ENCODE measurements around the gene SERPINB11.
"Not testable (repeated sequence)": the region's sequence is repeated elsewhere in the genome, so short reads cannot be mapped to it uniquely, and the experiment has no call there.

Gene SERPINB11

DNA sequence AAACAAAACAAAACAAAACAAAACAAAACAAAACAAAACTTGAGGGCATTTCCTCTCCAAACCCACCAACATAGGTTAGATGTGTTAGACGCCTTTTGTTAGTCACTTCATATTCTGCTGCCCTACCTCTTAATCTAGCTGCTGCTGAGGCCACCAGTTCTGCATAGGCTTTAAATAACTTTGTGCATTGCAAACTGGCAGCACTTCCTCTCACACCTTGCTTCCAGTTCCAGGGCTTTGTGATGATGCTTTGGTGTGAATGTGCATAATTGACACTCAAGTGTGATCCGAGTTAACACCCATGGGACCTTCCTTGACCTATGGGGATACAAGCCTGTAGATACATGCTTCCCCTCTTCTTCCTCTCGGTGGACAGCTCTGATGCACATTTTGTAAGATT, 2.3 kb upstream of the SERPINB11 start:
- no peak overlapping the region for H3K27ac Mint-ChIP-seq
- no peaks in the 10 kb centered on the region for H3K4me1 Mint-ChIP-seq
- H3K4me3 Mint-ChIP-seq, result no peak overlapping the region
- peaks cover 4% of the 10 kb centered on the region for H3K27me3 Mint-ChIP-seq
- H3K36me3 Mint-ChIP-seq, result no peaks in the 10 kb centered on the region
- H3K9me3 Mint-ChIP-seq, result no peaks in the 10 kb centered on the region

DNA sequence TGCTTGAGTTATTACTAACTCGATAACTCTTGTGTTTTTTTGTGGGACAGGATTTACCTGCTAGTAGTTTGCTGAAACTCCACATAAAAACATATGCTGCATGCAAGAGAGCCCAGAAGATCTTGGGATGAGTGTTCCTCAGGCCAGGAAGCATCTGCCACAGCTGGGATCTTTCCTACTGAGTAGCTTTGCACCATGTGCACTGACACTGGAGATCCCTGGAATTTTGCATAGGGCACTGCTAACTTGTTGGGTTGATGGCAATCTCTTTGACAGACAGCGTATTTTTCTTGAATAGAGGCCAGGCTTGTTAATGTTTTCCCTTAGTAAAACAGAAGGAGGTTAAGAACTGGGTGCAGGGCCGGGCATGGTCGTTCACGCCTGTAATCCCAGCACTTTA, 808 bp upstream of the SERPINB11 start:
- H3K4me1 Mint-ChIP-seq, result no peaks in the 10 kb centered on the region
- H3K4me3 Mint-ChIP-seq, result no peak overlapping the region
- H3K27me3 Mint-ChIP-seq, result peaks cover 4% of the 10 kb centered on the region
- H3K27ac Mint-ChIP-seq, result no peak overlapping the region
- H3K9me3 Mint-ChIP-seq, result no peaks in the 10 kb centered on the region
- no peaks in the 10 kb centered on the region for H3K36me3 Mint-ChIP-seq

DNA sequence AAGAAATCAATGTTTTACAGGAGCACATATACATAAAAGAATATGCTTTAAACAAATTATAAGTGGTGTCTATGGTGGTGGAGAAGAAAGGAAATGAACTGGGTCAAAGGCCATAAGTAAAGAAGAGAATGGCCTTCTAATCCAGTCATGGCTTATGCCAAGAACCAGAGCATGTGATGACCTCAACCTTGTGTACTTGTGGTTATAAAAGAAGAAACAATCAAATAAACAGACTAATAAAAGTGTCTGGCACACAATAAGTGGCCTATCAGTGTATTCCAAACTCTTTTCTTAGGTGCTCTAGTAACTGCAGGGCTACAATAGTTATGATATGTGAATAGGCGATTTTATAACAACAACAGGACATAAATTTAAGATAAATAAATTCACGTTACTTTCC, 2.6 kb downstream of the SERPINB11 start:
- no peaks in the 10 kb centered on the region for H3K36me3 Mint-ChIP-seq

DNA sequence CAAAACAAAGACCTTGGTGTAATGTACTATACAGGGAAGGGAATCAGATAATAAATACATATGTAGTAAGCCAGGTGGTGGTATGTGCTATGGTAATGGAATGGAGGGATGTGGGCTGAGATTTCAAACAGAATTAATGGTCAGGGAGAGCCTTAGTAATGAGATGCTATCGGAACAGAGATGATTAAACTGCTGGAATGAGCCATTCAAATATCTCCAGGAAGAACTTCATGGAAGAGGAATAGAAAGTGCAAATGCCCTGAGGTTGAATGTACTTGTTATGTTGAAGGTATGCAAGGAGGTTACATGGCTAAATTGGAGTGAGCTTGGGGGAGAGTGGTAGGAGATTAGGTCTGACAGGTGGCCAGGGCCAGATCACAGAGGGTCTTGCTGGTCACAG, 5.1 kb downstream of the SERPINB11 start:
- H3K4me3 Mint-ChIP-seq, result no peak overlapping the region
- H3K27ac Mint-ChIP-seq, result no peak overlapping the region
- H3K4me1 Mint-ChIP-seq, result no peaks in the 10 kb centered on the region
- H3K9me3 Mint-ChIP-seq, result no peaks in the 10 kb centered on the region
- peaks cover 2% of the 10 kb centered on the region for H3K27me3 Mint-ChIP-seq
- H3K36me3 Mint-ChIP-seq, result no peaks in the 10 kb centered on the region

More for the DNA sequence above, 2.6 kb downstream of the SERPINB11 start:
- Mint-ChIP-seq H3K27me3 (peaks cover 4% of the 10 kb centered on the region), H3K4me3 (no peak overlapping the region), H3K27ac (no peak overlapping the region), H3K9me3 (no peaks in the 10 kb centered on the region), H3K4me1 (no peaks in the 10 kb centered on the region)

DNA sequence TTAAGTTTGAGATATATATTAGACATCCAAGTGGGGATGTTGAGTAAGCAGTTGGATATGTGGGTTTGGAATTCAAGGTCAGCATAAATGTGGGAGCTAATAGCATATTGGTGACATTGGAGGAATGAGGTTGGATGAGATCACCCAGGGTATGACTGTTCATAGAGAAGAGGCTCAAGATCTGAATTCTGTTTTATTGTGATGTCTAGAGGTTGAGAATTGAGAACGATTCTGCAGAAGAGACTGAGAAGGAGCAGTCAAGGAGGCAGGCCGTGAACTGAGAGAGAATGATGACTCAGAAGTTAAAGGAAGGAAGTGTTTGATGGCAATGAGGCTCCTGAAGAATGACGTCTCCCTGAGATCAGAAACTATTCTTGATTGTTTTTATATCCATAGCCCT, 5.9 kb downstream of the SERPINB11 start:
- H3K36me3 Mint-ChIP-seq, result no peaks in the 10 kb centered on the region
- no peaks in the 10 kb centered on the region for H3K9me3 Mint-ChIP-seq
- no peaks in the 10 kb centered on the region for H3K4me1 Mint-ChIP-seq
- peaks cover 2% of the 10 kb centered on the region for H3K27me3 Mint-ChIP-seq
- H3K4me3 Mint-ChIP-seq, result no peak overlapping the region
- H3K27ac Mint-ChIP-seq, result no peak overlapping the region

DNA sequence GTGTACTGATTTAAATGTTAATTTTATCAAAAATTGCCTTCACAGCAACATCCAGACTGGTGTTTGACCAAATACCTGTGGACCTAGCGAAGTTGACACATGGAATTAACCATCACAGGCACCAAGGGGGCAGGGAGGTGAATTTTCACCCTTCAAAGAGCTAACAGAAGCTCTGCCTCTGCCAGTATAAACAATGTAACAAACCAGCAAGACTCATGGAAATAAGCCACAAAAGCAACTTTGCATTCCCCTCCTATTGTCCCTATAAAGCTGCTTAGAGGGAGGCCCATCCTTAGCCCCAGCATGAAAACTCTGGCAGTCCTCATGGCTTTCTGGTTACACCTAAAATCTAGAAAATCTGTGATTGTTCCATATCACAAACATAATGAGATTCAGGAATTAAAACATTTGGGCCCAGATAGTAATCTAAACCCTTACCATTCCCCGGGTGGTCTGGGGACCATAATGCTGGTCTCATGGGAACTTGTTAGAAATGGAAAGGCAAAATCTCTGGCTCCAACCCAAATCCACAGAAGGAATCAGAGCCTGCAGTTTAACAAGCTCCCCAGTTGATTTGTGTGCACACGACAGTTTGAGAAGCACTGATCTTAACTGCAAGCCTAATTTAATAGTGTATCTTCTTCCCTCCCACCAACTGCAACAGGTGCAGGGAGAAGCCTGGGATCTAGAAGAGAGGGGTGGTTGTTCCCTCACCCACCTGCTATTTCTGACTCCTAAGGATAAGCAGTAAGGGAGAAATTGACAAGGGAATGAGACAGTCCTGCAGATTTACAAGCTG, 23.1 kb downstream of the SERPINB11 start:
- Mint-ChIP-seq H3K4me1 (no peaks in the 10 kb centered on the region), H3K9me3 (no peaks in the 10 kb centered on the region), H3K4me3 (no peak overlapping the region), H3K27me3 (peaks cover 6% of the 10 kb centered on the region), H3K27ac (no peak overlapping the region), H3K36me3 (no peaks in the 10 kb centered on the region)

DNA sequence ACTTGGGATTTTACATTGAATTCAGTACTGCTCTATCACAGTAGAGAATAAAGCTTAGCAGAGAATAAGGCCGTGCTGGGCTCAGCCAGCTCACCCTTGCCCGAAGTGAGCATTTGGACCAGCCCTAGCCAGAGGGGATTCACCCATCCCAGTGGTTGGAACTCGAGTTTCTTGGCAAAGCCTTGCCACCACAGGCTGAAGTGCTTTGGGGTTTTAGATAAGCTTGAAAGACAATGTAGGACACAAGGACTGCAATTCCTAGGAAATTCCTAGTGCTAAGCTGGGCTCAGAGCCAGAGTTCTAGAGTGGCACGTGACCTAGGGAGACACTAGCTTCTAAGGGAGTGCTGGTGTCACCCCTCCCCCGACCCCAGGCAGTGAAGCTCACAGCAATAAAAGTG, 28.0 kb downstream of the SERPINB11 start:
- peaks cover 6% of the 10 kb centered on the region for H3K27me3 Mint-ChIP-seq
- peaks cover 12% of the 10 kb centered on the region for H3K9me3 Mint-ChIP-seq
- H3K27ac Mint-ChIP-seq, result no peak overlapping the region
- H3K4me1 Mint-ChIP-seq, result no peaks in the 10 kb centered on the region
- no peak overlapping the region for H3K4me3 Mint-ChIP-seq
- H3K36me3 Mint-ChIP-seq, result no peaks in the 10 kb centered on the region

DNA sequence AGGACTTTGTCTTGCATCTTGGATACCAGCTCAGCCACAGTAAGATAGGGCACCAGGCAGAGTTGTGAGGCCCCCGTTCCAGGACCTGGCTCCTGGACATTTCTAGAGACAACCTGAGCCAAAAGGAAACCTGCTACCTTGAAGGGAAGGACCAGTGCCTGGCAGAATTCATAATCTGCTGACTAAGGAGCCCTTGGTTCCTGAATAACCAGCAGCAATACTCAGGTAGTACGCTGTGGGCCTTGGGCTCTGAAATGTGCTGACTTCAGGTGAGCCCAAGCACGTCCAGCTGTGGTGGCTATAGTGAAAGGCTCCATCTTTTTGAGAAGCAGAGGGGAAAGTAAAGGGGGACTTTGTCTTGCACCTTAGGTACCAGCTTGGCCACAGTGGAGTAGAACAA, 28.5 kb downstream of the SERPINB11 start:
- peaks cover 12% of the 10 kb centered on the region for H3K9me3 Mint-ChIP-seq
- H3K4me1 Mint-ChIP-seq, result no peaks in the 10 kb centered on the region
- no peak overlapping the region for H3K4me3 Mint-ChIP-seq
- H3K36me3 Mint-ChIP-seq, result no peaks in the 10 kb centered on the region
- H3K27ac Mint-ChIP-seq, result no peak overlapping the region
- peaks cover 6% of the 10 kb centered on the region for H3K27me3 Mint-ChIP-seq

DNA sequence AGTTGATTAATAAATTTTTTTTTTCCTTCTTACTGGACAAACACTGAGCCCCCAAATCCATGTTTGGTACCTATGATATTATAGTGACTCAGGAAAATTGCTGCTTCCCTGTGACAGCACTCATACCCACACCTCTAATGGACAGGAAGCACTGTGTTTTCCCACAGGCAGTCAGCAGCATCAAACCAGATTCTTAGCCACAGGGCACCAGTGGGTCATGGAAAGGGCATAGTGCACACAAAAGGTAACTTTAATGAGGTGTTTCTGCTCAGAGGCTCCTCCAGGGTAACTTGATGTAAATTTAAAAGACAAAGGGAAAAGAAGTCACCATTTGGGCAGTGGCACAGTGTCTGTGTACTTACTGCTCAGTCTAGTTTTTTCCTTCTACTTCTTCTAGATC, 34.1 kb downstream of the SERPINB11 start:
- H3K27ac Mint-ChIP-seq, result no peak overlapping the region
- no peak overlapping the region for H3K4me3 Mint-ChIP-seq
- no peaks in the 10 kb centered on the region for H3K27me3 Mint-ChIP-seq
- no peaks in the 10 kb centered on the region for H3K4me1 Mint-ChIP-seq
- H3K9me3 Mint-ChIP-seq, result peaks cover 17% of the 10 kb centered on the region
- no peaks in the 10 kb centered on the region for H3K36me3 Mint-ChIP-seq

DNA sequence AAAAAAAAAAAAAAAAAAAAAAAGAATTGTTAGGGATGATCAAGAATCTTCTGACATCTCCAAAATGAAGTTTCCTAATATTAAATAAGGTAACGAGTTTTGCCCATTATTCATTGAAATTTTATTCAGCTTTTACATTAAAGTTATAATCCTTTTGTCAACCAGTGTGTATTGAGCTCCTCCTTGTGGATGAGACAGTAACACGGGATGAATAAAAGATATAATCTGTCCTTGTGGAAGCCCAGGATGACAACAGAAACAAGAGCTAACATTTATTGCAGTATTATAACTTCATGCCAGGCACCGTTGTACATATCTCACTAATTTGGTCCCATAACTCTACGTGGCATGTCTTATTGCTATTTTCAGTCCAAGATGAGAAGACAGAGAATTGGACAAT, 39.0 kb downstream of the SERPINB11 start:
- Mint-ChIP-seq H3K27ac (no peak overlapping the region), H3K9me3 (peaks cover 5% of the 10 kb centered on the region)

DNA sequence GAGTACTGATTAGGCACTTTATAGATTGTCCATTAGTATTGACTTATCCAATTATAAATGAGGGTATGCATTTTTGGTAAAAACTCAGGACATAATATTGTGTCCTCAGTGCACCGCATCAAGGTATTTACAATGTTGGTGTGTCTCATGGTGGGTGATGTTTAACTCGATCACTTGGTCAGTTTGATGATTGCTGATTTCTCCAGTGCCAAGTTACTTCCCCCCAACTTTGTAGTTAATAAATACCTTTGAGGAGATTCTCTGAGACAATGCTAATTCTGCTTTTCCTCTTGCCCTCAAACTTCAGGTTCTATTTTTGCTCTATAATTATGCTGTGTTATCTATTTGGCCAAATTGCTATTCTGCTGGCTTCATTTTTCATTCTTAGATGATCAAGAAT, 44.2 kb downstream of the SERPINB11 start:
- no peaks in the 10 kb centered on the region for H3K4me1 Mint-ChIP-seq
- no peaks in the 10 kb centered on the region for H3K36me3 Mint-ChIP-seq
- H3K27ac Mint-ChIP-seq, result no peak overlapping the region
- H3K9me3 Mint-ChIP-seq, result no peaks in the 10 kb centered on the region
- H3K27me3 Mint-ChIP-seq, result peaks cover 2% of the 10 kb centered on the region
- no peak overlapping the region for H3K4me3 Mint-ChIP-seq

More for the DNA sequence above, 39.0 kb downstream of the SERPINB11 start:
- Mint-ChIP-seq H3K27me3 (peaks cover 2% of the 10 kb centered on the region), H3K36me3 (no peaks in the 10 kb centered on the region), H3K4me3 (no peak overlapping the region), H3K4me1 (no peaks in the 10 kb centered on the region)

DNA sequence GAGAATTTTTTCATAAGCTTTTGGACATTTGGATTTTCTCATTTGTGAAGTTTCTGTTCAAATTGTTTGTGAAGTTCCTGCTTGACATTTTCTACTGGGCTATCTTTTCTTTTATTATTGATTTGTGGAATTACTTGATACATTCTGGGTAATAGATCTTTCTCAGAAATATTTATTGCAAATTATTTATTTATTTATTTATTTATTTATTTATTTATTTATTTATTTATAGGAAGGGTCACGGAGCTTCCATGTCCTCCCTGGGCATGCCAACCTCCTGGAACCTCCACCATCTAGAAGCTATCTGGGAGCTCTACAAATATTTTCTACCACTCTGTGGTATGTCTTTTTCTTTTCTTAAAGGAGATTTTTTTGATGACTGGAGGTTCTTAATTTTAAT, 46.7 kb downstream of the SERPINB11 start:
- Mint-ChIP-seq H3K4me3 (no peak overlapping the region), H3K9me3 (no peaks in the 10 kb centered on the region), H3K27ac (no peak overlapping the region), H3K27me3 (no peaks in the 10 kb centered on the region), H3K36me3 (no peaks in the 10 kb centered on the region), H3K4me1 (no peaks in the 10 kb centered on the region)

DNA sequence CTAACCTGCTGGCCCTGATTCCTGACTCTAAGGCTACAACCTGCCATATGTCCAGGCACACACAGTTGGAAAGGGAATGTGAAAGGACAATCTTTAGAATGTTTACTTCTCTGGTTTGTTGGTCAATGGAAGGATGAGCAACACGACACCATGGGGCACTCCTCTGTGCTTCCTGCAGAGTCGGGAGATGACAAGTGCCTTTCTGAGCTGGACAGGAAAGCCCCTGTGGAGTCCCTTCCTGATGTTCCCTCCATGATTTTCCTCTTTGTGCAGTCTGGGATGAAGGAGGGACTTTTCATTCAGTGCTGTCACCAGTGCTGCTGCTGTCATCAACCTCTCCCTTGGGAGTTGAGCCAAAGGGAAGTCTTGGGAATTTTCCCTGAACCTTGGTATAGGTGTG, 49.9 kb downstream of the SERPINB11 start:
- Mint-ChIP-seq H3K9me3 (no peaks in the 10 kb centered on the region), H3K27ac (no peak overlapping the region), H3K4me3 (no peak overlapping the region), H3K27me3 (no peaks in the 10 kb centered on the region), H3K36me3 (no peaks in the 10 kb centered on the region), H3K4me1 (no peaks in the 10 kb centered on the region)

DNA sequence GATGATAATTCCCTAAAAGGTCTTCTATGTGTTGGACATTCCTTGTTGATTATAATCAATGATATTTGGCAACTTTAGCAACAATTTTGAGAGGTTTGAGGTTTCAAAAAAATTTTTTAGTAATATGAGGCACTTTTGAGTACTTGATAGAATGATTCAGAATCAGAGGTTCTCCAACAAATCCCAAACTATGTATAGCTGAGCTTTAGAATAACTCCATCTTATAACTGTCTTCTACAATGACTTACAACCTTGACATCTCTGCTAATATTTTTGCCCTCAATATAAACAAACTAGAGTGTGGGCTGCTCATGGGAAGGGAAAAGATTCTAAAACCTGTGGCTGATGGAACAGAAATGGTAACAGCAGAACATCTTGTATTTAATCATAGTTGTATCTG, 50.9 kb downstream of the SERPINB11 start:
- Mint-ChIP-seq H3K27me3 (no peaks in the 10 kb centered on the region), H3K9me3 (no peaks in the 10 kb centered on the region), H3K4me3 (no peak overlapping the region), H3K27ac (no peak overlapping the region), H3K36me3 (no peaks in the 10 kb centered on the region), H3K4me1 (no peaks in the 10 kb centered on the region)

DNA sequence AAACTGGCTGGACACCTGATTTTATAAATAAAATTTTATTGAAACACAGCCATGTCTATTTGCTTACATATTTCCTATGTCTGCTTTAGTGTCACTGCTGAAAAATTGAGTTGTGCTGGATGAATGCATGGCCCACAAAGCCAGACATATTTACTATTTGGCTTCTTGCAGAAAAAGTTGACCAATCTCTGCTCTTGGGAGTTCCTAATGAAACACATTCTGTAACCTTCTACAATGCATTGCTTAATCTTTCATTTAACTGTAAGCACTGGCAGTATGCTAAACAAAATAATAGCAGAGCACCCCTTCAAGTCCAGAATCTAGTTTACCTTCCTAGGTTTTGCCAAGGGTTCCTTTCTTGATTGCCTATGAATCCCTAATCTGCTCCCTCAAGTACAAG, 54.8 kb downstream of the SERPINB11 start:
- peaks cover 7% of the 10 kb centered on the region for H3K9me3 Mint-ChIP-seq
- no peak overlapping the region for H3K27ac Mint-ChIP-seq
- no peak overlapping the region for H3K4me3 Mint-ChIP-seq
- no peaks in the 10 kb centered on the region for H3K4me1 Mint-ChIP-seq
- H3K27me3 Mint-ChIP-seq, result no peaks in the 10 kb centered on the region
- no peaks in the 10 kb centered on the region for H3K36me3 Mint-ChIP-seq

DNA sequence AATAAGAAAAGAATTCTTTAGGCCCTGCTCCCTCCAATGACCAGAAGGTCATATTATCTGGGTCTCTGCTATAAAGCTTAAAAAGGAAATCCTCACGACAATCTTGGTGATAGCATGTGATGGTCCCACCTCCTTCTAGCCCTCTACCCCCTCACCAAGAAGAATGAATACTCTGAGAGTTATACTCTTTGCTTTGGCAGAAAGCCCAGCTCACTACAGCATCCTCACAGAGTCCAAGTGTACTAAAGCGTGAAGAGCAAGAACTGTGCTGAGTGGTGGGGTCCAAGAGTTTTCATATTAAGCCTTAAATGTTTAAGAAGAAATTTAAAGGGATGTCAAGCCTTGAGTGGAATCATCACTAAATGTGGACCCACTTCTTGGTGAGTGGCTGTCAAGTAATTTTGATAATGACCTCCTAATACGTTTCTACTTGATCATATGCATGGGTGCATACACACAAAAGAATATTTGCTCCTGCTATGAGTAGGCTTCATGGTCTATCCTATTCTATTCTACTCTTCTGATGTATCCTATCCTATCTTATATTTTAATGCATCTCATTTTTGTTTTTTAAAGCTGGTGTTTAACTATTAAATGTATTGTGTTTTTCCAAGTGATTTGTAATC, 56.0 kb downstream of the SERPINB11 start:
- Mint-ChIP-seq H3K4me3 (no peak overlapping the region), H3K27me3 (no peaks in the 10 kb centered on the region), H3K36me3 (no peaks in the 10 kb centered on the region), H3K4me1 (no peaks in the 10 kb centered on the region), H3K27ac (no peak overlapping the region), H3K9me3 (peaks cover 7% of the 10 kb centered on the region)

DNA sequence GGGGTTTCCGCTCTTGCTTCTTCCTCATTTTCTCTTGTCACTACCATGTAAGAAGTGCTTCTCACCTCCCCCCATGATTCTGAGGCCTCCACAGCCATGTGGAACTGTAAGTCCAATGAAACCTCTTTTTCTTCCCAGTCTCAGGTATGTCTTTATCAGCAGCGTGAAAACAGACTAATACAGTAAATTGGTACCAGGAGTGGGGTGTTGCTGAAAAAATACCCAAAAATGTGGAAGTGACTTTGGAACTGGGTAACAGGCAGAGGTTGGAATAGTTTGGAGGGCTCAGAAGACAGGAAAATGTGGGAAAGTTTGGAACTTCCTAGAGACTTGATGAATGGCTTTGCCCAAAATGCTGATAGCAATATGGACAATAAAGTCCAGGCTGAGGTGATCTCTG, 57.0 kb downstream of the SERPINB11 start:
- H3K36me3 Mint-ChIP-seq, H3K4me1 Mint-ChIP-seq, H3K9me3 Mint-ChIP-seq, H3K27me3 Mint-ChIP-seq, H3K4me3 Mint-ChIP-seq, H3K27ac Mint-ChIP-seq: not testable (repeated sequence)

All from activated naive CD4-positive, alpha-beta T cell treated with anti-CD3 and anti-CD28 coated beads, Interleukin-2, amount 50 U/mL, for 24 hours (primary cell).